Middle frontal gyrus (tissue), 1 donor: ENCODE data around the gene NPAS3.

Experiments
- DNase-seq: peaks from one replicate; pipeline ENCODE4 v3.0.0-alpha.2; 2015; ENCODE audit warnings: low spot score; ENCODE audit errors: extremely low spot score

NPAS3 gene

DNA sequence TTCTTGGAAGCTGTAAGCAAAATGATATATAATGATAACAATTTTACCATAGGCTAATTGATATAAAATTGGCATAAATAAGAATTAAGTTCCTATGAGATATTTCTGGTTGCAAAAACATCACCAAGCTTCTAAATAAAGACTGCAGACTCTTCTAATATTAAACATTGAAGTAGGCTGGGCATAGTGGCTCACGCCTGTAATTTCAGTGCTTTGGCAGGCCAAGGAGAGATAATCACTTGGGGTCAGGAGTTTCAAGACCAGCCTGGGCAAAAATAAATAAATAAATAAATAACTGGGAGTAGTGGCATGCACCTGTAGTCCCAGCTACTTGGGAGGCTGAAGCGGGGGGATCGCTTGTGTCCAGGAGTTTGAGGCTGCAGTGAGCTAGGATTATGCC is 71.8 kb downstream of the NPAS3 start:
- DNase-seq: no peak

DNA sequence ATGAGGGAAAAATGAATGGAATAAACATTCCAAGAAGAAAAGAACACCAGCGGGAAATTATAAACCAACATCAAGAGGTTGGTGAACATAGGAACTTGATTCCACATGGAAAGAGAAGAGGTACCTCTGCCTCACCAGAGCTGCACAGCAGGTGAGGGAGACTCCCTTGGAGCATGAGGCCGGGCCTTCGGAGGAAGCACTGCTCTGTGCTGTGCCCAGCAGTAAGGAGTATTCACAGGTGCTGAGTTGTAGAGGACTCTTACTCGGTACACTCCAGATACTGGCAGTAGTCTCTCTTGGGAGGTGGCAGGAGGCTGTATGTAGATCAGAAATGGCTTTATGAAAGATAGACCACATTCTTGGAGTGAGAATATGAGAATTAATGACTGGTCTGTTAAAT is 76.0 kb downstream of the NPAS3 start:
- no peak for DNase-seq

DNA sequence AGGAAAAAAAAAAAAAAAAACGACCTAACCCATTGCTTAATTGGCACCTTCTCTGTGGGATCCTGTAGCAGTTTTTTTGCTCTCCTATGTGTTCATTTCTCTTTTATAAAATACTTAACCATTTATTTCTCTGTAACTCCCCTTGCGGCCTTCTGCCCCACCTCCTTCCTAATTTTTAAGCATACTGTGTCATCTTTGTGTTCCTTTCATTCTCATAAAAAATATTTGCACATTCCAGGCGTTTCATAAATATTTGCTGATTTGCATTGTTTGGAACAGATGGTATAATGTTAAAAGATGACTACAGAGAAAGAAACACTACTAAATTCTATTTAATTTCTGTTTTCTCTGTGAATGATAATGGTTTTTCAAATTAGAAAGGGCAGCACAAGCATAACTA is 77.9 kb downstream of the NPAS3 start:
- no peak for DNase-seq

DNA sequence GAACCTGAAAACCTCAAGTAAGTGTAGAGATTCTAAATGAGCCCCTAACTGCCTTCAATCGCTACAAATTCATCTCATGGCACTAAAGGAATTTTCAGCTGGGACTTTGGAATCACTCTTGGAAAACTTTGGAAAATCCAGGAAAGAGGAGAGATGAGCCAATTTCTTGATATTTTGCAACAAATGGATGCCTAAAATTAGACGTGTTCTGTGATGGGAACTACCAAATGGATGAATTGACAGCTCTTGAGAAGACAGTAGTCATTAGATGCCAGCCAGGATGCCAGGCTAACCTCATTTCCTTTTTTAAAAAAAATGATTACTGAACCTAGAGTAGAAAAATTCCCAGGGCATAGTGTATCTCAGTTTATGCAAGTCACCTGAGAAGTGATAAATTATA is 78.3 kb downstream of the NPAS3 start:
- DNase-seq: no peak

DNA sequence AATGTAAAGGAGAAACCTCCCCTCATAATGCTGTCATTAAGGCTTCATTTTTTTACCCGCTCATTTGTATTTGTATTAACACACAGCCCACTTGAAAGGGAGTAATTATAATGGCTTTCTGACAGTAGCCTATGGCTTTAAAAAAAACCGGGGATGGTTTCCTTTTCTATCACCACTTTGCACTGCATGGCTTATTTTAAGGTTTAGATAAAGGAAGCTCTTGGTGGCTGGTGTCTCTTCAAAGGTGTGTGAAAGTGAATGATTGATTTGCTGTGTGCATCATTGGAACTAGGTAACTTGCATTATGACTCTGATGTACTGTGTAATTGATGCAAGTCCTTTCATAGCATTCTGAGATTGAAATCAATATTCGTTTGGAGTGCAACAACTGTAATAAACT is 80.7 kb downstream of the NPAS3 start:
- no peak for DNase-seq

GRCh38 chr14:33026850-33027430 is 88.3 kb downstream of the NPAS3 start:
- no peak for DNase-seq

DNA sequence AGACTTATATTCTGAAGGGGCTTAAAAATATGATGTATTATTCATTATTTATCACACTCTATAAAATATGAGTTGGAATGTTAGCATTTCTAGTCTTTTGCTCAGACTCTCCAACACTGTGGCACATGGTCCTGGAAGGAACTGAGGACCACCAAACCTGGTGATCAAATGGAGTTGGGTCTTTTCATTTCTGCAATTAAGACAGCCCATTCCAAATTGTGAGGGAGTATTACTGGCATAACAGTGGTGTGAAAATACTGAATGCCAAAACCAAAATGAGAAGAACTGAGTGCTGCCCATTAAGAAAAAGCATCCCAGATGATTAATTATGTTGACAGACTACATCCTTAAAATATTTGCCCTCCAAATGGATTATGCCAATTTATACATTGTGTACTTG is 90.8 kb downstream of the NPAS3 start:
- no peak for DNase-seq

GRCh38 chr14:33030386-33030785 is 91.7 kb downstream of the NPAS3 start:
- DNase-seq: no peak

- no peak for DNase-seq
Observed at GRCh38 chr14:33035416-33036194, 96.9 kb downstream of the NPAS3 start.

DNA sequence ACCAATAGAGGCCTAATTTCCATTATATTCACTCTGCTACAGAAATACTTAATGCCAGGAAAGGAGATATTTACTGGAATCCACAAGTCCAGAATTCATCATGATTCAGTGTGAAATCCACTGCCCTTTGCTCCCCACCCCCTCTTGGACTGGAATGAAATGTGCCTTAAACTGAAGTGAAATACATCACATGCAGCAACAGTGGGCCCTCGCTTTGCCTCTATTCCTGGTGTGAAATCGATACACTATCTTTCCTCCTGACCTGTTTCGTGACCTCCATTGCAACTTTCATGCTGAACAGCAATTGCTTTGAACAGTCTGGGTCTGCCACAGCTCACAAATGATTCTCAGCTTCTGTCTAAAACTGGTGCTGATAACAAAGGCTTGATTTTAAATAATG is 100.6 kb downstream of the NPAS3 start:
- DNase-seq: no peak

DNA sequence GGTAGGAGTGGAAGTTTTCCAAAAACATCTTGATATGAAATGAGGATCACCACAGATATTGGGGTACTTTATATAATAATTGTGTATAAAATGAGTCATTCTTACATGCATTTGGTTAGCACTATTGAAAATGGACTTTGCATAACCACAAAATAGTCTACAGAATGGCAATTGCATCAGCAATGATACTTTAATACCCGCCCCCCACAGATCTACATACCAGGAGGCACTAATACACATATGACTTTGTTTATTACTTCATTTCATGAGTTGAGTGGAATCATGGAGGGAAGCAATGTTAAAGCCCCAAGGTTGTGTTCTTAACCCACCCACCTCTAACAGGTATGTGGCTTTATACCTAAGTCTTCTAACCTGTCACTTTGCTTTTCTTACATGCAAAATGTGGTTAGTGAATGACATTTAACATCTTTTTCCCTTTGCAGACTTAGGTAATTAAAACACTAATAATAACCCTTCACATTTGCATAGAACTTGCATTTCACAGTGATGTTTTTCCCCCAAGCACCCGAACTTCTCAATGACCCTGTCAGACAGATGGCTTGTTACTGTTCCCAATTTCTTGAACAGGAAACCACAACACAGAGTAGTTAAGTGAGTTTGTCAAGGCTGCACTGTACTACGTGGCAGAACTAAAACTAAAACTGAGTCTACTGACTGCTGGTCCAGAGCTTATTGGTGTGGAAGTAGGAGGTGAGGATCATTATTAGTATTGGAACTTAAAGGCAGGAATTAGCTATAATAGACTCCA is 101.9 kb downstream of the NPAS3 start:
- DNase-seq: no peak

- no peak for DNase-seq
Observed at GRCh38 chr14:33042591-33042990, 103.9 kb downstream of the NPAS3 start.

GRCh38 chr14:33045760-33046159 is 107.1 kb downstream of the NPAS3 start:
- DNase-seq: no peak

DNA sequence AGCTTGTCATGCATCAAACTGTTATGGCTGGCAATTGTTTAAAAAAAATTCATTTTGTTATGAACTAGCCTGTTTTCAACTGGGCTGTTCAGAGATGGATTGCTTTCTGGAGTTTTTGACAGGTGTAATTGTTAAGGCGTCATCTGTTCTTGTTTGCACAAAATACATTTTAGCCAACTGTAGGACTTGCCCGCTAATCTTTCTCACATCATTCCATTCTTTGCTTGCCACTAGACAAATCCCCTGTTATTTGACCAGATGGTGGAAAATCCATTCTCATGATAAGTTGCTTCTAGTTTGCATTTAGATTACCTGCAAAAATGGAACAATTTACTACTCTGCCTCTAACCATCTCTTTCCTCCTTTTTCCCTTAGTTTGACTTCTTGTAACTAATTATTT is 114.3 kb downstream of the NPAS3 start:
- DNase-seq: no peak

GRCh38 chr14:33056213-33056612 is 117.5 kb downstream of the NPAS3 start:
- DNase-seq: no peak

GRCh38 chr14:33057585-33057984 is 118.9 kb downstream of the NPAS3 start:
- no peak for DNase-seq

DNA sequence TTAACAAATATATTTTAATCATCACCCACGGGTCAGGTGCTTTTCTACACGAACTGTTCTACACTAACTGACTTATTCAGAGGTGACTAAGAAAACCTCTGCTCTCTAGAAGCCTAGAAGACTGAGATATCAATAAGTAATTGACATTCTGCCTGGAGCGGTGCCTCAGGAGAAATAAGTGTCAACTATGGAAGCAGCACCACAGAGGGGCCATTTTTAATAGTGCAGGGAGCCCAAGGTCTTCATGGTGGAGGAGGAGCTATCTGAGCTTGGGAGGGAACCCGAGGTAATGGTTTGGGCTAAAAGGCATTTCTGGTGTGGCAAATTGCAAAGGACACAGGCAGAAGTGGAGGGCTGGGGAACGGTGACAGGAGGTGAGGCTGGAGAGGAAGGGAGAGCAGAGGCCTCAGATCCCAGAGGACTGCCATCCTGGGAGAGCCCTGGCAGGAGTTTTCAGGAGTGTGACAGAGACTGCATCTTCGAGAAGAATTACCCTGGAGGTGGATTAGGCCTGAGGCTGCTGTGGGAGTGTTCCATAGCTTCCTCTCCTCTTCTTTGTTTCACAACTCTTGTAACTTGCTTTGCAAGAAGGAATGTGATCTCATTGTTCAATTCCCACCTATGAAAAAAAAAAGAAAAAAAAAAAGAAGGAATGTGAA is 123.1 kb downstream of the NPAS3 start:
- DNase-seq: no peak

GRCh38 chr14:33062476-33062875 is 123.8 kb downstream of the NPAS3 start:
- no peak for DNase-seq

GRCh38 chr14:33062881-33063280 is 124.2 kb downstream of the NPAS3 start:
- DNase-seq: no peak

DNA sequence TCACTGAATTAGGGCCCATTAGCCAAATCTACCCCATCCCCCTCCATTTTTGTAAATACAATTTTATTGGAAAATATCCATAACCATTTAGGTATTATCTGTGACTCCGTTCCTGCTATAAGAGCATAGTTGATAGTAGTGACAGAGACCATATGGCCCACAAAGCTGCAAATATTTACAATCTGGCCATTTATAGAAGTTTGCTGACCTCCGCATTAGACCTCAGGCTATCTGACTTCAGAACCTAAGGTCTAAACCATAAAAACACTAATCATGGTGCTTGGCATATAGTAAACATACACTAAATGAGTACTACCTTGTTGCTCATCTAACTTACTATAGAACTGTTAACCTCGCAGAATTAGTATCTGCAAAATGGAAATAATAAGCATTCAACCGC is 124.8 kb downstream of the NPAS3 start:
- DNase-seq: no peak

DNA sequence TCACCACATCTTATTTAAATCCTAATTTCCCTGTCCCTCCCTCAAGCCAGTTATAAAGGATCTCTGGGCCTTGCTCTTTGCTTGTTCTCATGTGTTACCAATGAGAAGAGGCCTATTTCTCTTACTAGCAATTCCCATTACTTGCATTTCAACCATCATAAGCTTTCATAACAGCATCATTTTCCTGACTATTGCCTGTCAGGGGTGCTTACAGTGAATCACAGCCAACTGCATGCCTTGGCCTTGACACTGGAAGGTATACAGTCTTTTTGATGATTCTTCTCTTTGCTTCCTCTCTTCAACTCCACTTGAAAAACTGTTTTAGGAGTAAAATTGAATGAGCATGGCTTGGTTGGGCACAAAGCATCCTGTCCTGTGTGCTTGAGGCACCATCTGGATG is 127.0 kb downstream of the NPAS3 start:
- no peak for DNase-seq

DNA sequence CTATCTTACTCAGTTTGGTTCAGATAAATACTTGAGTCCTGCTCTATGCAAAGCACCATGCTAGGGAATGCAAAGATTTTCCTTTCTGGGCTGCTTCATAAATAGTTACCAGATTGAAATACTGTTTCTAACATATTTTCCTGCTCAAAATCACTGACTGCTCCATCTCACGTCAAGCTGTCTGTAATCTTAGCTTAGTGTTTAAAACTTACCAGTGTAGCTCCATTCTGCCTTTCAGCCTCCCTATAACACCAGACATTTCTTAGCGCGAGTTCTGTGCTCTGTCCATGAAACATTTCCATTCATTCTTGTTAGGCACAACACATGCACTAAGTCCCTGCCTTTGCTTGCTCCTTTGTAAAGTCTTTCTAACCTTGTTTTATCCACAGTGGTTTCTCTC is 129.4 kb downstream of the NPAS3 start:
- no peak for DNase-seq
